ENCODE data around the gene ZMYM2.

- TF ChIP-seq, protein P1, sequence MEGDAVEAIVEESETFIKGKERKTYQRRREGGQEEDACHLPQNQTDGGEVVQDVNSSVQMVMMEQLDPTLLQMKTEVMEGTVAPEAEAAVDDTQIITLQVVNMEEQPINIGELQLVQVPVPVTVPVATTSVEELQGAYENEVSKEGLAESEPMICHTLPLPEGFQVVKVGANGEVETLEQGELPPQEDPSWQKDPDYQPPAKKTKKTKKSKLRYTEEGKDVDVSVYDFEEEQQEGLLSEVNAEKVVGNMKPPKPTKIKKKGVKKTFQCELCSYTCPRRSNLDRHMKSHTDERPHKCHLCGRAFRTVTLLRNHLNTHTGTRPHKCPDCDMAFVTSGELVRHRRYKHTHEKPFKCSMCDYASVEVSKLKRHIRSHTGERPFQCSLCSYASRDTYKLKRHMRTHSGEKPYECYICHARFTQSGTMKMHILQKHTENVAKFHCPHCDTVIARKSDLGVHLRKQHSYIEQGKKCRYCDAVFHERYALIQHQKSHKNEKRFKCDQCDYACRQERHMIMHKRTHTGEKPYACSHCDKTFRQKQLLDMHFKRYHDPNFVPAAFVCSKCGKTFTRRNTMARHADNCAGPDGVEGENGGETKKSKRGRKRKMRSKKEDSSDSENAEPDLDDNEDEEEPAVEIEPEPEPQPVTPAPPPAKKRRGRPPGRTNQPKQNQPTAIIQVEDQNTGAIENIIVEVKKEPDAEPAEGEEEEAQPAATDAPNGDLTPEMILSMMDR (IDR thresholded peaks at IDR 0.05) = peak in 1 of 4 experiments; percentile 12
- TF ChIP-seq POLR2A (IDR thresholded peaks at IDR 0.05) = no peak
- no peak for TF ChIP-seq POLR2AphosphoS5 (IDR thresholded peaks at IDR 0.05)
- TF ChIP-seq EP300 (IDR thresholded peaks at IDR 0.05) = no peak
Observed at GRCh38 chr13:20118268-20119140, 160.0 kb downstream of the ZMYM2 start.

All from gastroesophageal sphincter (tissue), 3 donors.